HG03342 (cell line): ENCODE data around the gene TM9SF3.
A peak's percentile ranks its signal among the peaks of the same experiment; 100 is the strongest.

Experiments
- ATAC-seq: cut with Tn5 transposase; IDR thresholded peaks from one replicate; pipeline ENCODE4 v1.9.1; 2021; ENCODE audit warnings: mild to moderate bottlenecking, moderate library complexity; ENCODE audit not compliant: unreplicated experiment

TM9SF3 gene

GRCh38 chr10:96586419-96587263 lies at the start of gene TM9SF3:
TSS of gene TM9SF3 (minus strand) at chr10:96587012. CDS start at chr10:96586835, 177 bp downstream.
- peak; percentile 72 for ATAC-seq

GRCh38 chr10:96636551-96636950 lies 49.7 kb upstream of the TM9SF3 start:
- ATAC-seq: no peak

GRCh38 chr10:96632974-96633710 lies 46.3 kb upstream of the TM9SF3 start:
- no peak for ATAC-seq

GRCh38 chr10:96627292-96627691 lies 40.5 kb upstream of the TM9SF3 start:
- ATAC-seq: no peak

GRCh38 chr10:96626795-96627194 lies 40.0 kb upstream of the TM9SF3 start:
- ATAC-seq: no peak

GRCh38 chr10:96625173-96625572 lies 38.4 kb upstream of the TM9SF3 start:
- ATAC-seq: no peak

GRCh38 chr10:96622013-96622787 lies 35.4 kb upstream of the TM9SF3 start:
- no peak for ATAC-seq

- ATAC-seq: no peak
Observed at GRCh38 chr10:96619796-96620773, 33.3 kb upstream of the TM9SF3 start.

- no peak for ATAC-seq
Observed at GRCh38 chr10:96619120-96619519, 32.3 kb upstream of the TM9SF3 start.

GRCh38 chr10:96618653-96619052 lies 31.8 kb upstream of the TM9SF3 start:
- no peak for ATAC-seq

- ATAC-seq: no peak
Observed at GRCh38 chr10:96616961-96617360, 30.1 kb upstream of the TM9SF3 start.

GRCh38 chr10:96614515-96614914 lies 27.7 kb upstream of the TM9SF3 start:
- no peak for ATAC-seq

- ATAC-seq: no peak
Observed at GRCh38 chr10:96613576-96613975, 26.8 kb upstream of the TM9SF3 start.

GRCh38 chr10:96612055-96612830 lies 25.4 kb upstream of the TM9SF3 start:
- no peak for ATAC-seq

GRCh38 chr10:96610817-96611216 lies 24.0 kb upstream of the TM9SF3 start:
- ATAC-seq: no peak

- no peak for ATAC-seq
Observed at GRCh38 chr10:96609510-96609909, 22.7 kb upstream of the TM9SF3 start.

GRCh38 chr10:96608805-96609204 lies 22.0 kb upstream of the TM9SF3 start:
- ATAC-seq: no peak

GRCh38 chr10:96608262-96608661 lies 21.4 kb upstream of the TM9SF3 start:
- ATAC-seq: no peak

- ATAC-seq: no peak
Observed at GRCh38 chr10:96606946-96607345, 20.1 kb upstream of the TM9SF3 start.
